Fibroblast of villous mesenchyme (primary cell): ENCODE data around the gene TRAF3IP1. TPM values are rescaled to one million over a fixed set of nuclear protein-coding genes. Genes with fewer than 3 reads are reported as not detected.

Source experiments
- DNase-seq: peaks from one replicate; pipeline ENCODE4 v3.0.0-alpha.2; 2010; ENCODE audit warnings: low read depth
- H3K4me3 ChIP-seq: 2 replicates; pipeline ENCODE4 v1.5.1; 2011; ENCODE audit warnings: low read depth, mild to moderate bottlenecking, low read length
- total RNA-seq: library from RNA; depleted of rRNA; stranded (reverse); fragments of >200 nt; gene quantifications from 2 replicates; pipeline ENCODE4 v1.2.3, GENCODE V29; 2012
- TF ChIP-seq, protein P1 (sequence below): IDR thresholded peaks from 2 replicates; pipeline ENCODE4 v1.5.1; 2012; ENCODE audit warnings: low read depth, mild to moderate bottlenecking, low read length; ENCODE audit not compliant: insufficient read depth

Gene TRAF3IP1
- total RNA-seq, 1 donor: 7.8 TPM

DNA sequence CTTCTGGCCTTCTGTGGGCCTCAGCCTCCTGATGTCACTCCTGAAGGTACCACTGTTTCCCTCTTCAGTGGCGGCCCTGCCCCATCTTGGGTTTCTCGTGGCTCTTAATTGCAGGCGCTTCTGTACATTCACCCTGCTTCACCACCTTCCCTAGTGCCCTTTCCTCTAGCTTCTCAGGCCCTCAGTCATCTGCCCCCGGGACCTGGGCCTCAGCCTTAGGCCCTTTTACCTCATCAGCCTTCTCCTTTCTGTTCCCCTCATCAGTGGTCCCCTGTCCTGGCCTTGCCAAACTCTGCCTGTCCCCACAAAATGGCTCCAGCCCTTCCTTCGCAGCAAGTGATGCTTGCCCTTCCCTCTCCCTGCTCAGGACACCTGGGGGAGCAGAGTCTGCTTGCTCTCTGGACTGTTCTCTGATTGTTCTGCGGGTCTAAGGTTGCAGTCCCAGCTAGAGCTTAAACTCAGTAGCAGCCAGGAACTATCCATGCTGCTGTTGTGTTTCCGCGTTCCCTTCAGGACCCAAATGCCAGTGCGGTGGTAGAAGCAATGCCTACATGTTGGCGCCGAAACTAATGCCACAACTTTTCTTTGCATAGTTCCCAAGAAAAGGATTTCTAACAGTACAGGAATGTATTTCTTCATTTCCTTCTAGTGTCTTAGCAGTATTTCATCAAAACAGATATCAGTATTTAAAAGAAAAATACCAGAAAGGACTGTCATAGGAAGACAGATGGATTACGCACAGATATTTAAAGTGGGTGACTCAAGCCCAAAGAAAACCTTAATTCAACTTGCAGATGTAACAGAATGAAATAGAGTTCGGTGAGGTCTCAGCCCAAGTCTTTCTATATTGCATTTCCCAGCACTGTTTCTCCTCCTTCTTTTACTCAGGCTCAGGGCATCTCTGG, 113.9 kb downstream of the TRAF3IP1 start:
- H3K4me3 ChIP-seq: no peak overlapping the region
- DNase-seq: peak; percentile 67
- TF ChIP-seq, protein P1, sequence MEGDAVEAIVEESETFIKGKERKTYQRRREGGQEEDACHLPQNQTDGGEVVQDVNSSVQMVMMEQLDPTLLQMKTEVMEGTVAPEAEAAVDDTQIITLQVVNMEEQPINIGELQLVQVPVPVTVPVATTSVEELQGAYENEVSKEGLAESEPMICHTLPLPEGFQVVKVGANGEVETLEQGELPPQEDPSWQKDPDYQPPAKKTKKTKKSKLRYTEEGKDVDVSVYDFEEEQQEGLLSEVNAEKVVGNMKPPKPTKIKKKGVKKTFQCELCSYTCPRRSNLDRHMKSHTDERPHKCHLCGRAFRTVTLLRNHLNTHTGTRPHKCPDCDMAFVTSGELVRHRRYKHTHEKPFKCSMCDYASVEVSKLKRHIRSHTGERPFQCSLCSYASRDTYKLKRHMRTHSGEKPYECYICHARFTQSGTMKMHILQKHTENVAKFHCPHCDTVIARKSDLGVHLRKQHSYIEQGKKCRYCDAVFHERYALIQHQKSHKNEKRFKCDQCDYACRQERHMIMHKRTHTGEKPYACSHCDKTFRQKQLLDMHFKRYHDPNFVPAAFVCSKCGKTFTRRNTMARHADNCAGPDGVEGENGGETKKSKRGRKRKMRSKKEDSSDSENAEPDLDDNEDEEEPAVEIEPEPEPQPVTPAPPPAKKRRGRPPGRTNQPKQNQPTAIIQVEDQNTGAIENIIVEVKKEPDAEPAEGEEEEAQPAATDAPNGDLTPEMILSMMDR: no peak

DNA sequence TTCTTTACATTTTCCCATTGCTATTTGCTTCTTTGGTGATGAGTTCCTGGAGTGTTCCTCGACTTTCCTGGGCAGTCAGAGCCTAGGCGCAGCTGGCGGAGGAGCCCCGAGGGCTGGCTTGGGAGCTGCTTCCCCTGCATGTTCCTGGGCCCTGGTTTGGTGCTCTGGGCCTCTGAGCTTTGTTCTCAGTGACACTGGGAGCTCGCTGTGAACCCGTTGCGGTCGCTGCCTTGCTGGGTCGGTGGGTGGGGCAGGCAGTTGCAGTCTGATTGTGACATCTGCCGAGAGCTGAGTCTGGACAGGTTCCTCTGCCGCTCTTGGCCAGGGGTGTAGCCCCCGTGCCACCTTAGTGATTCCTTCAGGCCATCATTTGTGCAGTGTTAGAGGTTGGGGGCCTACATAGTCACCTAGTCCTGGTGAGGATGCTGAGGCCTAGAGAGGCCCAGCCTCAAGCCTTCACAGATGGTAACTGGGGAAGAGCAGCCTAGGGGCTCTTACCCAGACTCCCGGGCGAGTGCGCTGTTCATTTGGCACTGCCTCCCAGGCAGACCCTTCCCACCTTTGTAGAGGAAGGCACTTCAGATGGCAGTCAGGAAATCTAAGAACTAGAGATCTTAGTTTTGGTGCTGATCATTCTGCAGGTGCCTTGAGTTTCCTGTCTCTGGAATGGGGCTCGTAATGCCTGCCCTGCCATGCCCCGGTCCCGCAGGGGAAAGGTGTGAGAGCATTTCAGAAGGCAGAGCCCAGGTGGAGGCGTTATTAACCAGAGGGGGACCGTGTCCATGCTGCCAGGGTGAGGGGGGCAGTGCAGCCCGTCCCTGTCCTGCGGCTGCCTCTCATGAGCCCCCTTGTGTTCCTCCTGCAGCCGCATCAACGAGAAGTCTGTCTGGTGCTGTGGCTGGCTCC, 114.8 kb downstream of the TRAF3IP1 start:
- no peak overlapping the region for H3K4me3 ChIP-seq
- no peak for DNase-seq
- TF ChIP-seq, protein P1: no peak

DNA sequence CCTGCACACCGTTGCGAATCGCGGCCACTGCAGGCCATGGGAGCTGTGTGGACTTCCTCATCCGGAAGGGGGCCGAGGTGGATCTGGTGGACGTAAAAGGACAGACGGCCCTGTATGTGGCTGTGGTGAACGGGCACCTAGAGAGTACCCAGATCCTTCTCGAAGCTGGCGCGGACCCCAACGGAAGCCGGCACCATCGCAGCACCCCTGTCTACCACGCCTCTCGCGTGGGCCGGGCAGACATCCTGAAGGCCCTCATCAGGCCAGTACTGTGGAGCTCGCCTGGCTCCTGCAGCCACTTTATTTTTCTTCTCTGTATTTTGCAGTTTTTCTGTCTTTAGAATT, 115.4 kb downstream of the TRAF3IP1 start:
- H3K4me3 ChIP-seq: no peak overlapping the region
- TF ChIP-seq, protein P1: no peak
- no peak for DNase-seq

DNA sequence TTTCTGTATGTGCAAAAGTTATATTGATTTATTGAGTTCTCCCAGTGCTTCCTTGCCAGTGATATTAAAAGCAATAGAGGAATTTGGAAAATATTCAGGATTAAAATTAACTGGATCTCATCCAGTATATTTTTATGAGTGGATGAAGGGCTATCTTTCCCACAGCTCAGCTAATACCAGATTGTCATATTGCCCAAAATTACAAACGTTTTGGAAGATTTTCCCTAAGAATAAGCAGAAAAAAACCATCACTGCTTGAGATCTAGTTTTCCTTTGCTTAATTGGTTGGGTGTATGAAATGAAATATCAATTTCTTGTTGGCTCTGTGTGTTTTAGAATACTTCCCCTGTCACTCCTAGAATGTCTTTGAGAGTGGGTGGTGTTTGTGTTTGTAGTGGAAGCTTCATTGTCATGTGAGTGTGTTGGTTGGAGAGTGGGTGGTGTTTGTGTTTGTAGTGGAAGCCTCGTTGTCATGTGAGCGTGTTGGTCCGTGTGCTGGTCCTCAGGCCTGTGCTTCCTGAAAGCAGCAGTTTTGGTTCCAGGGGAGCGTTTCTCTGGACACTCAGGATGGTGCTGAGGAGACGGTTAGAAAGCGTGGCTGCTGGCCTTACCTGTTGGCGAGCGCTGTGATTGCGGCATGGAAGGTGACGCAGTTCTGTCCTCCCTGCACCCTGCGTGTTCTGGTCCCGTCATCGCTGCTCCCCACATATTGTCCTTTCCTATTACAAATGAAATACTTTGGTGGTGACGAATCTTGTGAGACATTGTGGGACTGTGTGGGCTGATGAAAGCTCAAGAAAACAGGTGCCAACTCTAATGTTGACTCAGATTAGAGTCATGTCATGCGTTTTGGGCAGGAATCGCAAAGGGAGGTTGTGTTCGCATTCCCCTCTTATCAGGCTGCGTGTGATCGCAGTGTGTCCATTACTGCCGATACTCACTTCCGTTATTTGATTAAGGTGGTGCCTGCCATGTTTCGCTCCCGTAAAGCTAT, 118.8 kb downstream of the TRAF3IP1 start:
- H3K4me3 ChIP-seq: no peak overlapping the region
- TF ChIP-seq, protein P1: no peak

DNA sequence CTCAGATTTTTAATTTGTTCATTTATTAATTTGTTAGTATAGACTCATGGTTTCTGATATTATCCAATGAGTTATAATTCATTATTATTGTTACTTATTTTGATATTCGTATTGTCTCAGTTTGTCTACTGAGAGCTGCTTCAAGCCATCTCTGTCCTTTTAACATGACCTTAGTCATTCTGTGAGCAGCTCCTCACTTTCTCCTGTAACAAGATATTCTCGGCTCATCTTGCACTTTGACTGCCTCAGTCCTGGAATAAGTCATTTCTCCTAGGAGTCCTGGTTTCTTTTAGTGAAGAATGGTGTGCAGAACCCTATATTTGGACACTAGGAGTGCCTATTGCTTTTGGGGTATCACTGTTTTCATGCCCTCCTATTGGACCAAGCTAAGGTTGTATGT, 119.6 kb downstream of the TRAF3IP1 start:
- no peak for DNase-seq
- no peak overlapping the region for H3K4me3 ChIP-seq
- TF ChIP-seq, protein P1: no peak

More for the DNA sequence above, 118.8 kb downstream of the TRAF3IP1 start:
- DNase-seq: peak; percentile 62

DNA sequence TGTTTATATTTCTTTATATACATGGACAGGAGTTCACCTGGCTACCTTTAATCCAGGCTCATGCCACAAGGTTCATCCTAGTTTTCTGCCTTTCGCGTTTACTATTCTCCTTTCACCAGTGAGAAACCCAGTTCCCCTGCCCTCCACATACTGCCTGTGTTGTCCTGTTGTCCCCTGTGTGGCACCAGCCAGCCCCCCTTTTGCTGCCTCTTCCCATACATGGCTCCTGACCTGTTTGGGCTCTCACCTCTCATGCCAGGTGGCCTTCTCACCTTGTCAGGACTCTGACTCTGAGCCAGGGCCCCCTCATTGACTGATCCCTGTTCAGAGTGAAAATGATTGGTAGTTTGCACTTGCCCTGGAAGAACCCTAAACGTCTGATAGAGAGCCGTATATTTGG, 120.0 kb downstream of the TRAF3IP1 start:
- no peak for DNase-seq
- no peak overlapping the region for H3K4me3 ChIP-seq
- TF ChIP-seq, protein P1: no peak
